Central memory CD8-positive, alpha-beta T cell (primary cell): ENCODE data around the gene TMEM45A.
"Not testable (repeated sequence)": the region's sequence is repeated elsewhere in the genome, so short reads cannot be mapped to it uniquely, and the experiment has no call there.

Experiments
- ATAC-seq: fragments of 150-1000 bp; cut with Tn5 transposase; replicated peaks from 2 replicates; pipeline ENCODE4 v1.10.0; 2022; ENCODE audit warnings: mild to moderate bottlenecking, moderate FRiP score, moderate number of reproducible peaks; ENCODE audit not compliant: poor library complexity, severe bottlenecking; ENCODE audit errors: extremely low read depth
- DNase-seq, 2 donors: peaks; one replicate each; pipeline ENCODE4 v3.0.0; 2021; ENCODE audit warnings: low spot score in 2 of 2
- H3K27ac Mint-ChIP-seq: one replicate; pipeline ENCODE4 v1.8.0; 2022; ENCODE audit warnings: low read depth, mild to moderate bottlenecking, moderate library complexity, mixed read lengths
- H3K27me3 Mint-ChIP-seq: one replicate; pipeline ENCODE4 v1.8.0; 2022; ENCODE audit warnings: mixed read lengths
- H3K36me3 Mint-ChIP-seq: one replicate; pipeline ENCODE4 v1.8.0; 2022; ENCODE audit warnings: mild to moderate bottlenecking, moderate library complexity, mixed read lengths; ENCODE audit not compliant: insufficient read depth
- H3K4me1 Mint-ChIP-seq: one replicate; pipeline ENCODE4 v1.8.0; 2022; ENCODE audit warnings: mixed read lengths
- H3K4me3 Mint-ChIP-seq: one replicate; pipeline ENCODE4 v1.8.0; 2022; ENCODE audit warnings: mild to moderate bottlenecking, moderate library complexity, mixed read lengths
- H3K9me3 Mint-ChIP-seq: one replicate; pipeline ENCODE4 v1.8.0; 2022; ENCODE audit warnings: mixed read lengths

Gene TMEM45A

DNA sequence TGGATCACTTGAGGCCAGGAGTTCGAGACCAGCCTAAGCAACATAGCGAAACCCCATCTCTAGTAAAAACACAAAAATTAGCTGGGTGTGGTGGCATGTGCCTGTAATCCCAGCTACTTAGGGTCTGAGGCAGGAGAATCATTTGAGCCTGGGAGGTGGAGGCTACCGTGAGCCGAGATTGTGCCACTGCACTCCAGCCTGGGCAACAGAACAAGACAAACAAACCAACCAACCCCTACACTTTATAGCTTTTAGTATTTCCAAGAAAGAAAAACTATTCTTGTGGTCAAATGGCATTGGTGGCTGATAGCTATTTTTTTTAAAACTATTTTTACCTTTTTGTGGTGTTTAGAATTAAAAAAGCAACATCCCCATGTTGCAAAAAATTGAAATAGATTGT lies 7.2 kb downstream of the TMEM45A start:
- H3K4me3 Mint-ChIP-seq, result no peak overlapping the region
- no peaks in the 10 kb centered on the region for H3K9me3 Mint-ChIP-seq
- DNase-seq (no peak), ATAC-seq (no peak)
- H3K27ac Mint-ChIP-seq, result no peak overlapping the region
- no peaks in the 10 kb centered on the region for H3K4me1 Mint-ChIP-seq
- H3K36me3 Mint-ChIP-seq, result no peaks in the 10 kb centered on the region
- peaks cover 74% of the 10 kb centered on the region for H3K27me3 Mint-ChIP-seq

DNA sequence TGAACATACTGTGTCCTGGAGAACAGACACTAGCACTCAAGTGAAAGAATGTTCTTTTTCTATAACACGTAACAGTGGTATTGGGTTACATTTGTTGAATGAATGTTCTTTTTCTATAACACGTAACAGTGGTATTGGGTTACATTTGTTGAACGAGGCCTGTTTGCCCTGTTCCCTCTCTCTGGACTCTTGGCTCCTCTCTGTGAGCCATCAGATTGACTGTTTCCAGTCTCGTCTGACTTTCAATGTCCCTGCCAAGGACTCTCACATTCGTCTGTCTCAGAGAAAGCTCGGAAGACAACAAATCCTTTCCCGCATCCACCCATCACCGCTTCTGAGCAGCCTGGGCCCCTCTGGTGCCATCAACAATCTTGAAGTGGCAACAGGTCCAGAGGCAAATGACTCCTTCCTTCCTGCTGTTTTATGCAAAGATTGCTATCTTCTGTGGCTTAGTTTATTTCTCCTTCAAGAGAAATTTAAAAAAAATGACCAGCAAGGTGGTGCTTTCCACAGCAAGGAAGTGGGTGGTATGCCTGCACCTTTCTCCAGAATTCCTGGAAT lies 8.0 kb downstream of the TMEM45A start:
- Mint-ChIP-seq H3K27ac (no peak overlapping the region), H3K36me3 (no peaks in the 10 kb centered on the region), H3K4me1 (no peaks in the 10 kb centered on the region), H3K4me3 (no peak overlapping the region), H3K27me3 (peaks cover 74% of the 10 kb centered on the region), H3K9me3 (no peaks in the 10 kb centered on the region)
- DNase-seq (no peak), ATAC-seq (no peak)

DNA sequence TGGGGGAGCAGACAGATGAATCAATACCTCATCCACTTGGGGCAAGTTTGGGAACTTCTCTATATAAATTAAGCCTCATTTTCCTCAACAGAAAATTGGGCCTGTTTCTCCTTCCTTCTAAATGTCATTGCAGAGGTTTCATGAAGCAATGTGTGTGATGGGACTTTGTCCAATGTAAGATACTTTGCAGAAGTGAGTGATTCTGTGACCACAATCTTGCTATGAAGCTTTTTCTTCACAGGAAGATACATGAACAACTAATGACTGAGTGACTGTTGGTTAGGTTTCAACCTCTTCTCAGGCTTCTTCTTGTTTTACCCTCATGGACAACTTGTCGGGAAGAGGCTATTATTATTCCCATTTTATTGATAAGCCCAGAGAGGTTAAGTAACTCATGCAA lies 11.0 kb downstream of the TMEM45A start:
- Mint-ChIP-seq H3K4me1 (no peaks in the 10 kb centered on the region), H3K27ac (no peak overlapping the region), H3K4me3 (no peak overlapping the region), H3K36me3 (no peaks in the 10 kb centered on the region), H3K27me3 (peaks cover 84% of the 10 kb centered on the region), H3K9me3 (no peaks in the 10 kb centered on the region)
- no peak for DNase-seq
- ATAC-seq, result no peak

DNA sequence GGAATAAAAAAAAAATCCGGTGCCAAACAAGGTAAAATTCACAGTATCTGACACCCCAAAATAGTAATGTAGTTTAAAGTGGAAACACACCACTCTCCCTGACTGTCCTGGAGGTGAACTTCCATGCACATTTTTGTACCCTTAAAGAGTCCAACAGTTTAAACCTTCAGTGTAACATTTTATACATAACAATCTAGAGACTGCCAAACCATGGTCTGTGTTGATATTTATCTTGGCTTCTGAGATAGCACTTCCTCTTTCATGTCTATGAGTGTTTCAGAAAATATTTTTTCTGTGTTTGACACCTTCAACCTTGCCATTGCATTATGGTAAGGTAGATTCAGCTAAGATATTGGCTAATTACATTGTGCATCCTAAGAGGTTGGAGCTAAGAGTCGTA lies 13.9 kb downstream of the TMEM45A start:
- Mint-ChIP-seq H3K9me3 (no peaks in the 10 kb centered on the region), H3K4me1 (no peaks in the 10 kb centered on the region), H3K27me3 (peaks cover 81% of the 10 kb centered on the region), H3K27ac (no peak overlapping the region), H3K4me3 (no peak overlapping the region), H3K36me3 (no peaks in the 10 kb centered on the region)
- no peak for DNase-seq
- no peak for ATAC-seq

DNA sequence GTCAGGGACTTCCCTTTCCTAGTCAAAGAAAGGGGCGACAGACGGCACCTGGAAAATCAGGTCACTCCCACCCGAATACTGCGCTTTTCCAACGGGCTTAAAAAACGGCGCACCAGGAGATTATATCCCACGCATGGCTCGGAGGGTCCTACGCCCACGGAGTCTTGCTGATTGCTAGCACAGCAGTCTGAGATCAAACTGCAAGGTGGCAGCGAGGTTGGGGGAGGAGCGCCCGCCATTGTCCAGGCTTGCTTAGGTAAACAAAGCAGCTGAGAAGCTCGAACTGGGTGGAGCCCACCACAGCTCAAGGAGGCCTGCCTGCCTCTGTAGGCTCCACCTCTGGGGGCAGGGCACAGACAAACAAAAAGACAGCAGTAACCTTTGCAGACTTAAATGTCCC lies 17.4 kb downstream of the TMEM45A start:
- H3K36me3 Mint-ChIP-seq, DNase-seq, H3K27ac Mint-ChIP-seq, H3K4me3 Mint-ChIP-seq, H3K9me3 Mint-ChIP-seq, ATAC-seq, H3K4me1 Mint-ChIP-seq: not testable (repeated sequence)
- peaks cover 50% of the 10 kb centered on the region for H3K27me3 Mint-ChIP-seq

DNA sequence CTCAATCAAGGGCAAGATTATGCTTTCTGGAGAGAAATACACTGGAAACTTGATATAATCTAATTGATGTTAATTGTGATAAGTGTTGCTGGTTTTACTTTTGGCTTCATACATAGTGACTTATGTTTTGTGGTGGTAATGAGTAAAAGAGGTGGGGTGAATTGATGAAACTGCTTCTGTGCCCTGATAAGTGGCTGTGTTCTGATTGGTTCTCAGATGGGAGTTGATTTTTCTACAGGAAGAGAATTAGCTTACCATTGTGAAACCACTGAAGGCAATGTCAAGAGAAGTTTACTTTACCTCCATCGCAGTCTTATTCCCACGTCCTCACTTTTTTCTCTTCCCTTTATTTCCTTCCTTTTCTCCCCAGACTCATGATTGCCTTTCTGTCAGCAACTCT lies 23.8 kb downstream of the TMEM45A start:
- ATAC-seq, result no peak
- DNase-seq, result no peak
- H3K9me3 Mint-ChIP-seq, result no peaks in the 10 kb centered on the region
- H3K4me1 Mint-ChIP-seq, result no peaks in the 10 kb centered on the region
- H3K27ac Mint-ChIP-seq, result no peak overlapping the region
- no peaks in the 10 kb centered on the region for H3K36me3 Mint-ChIP-seq
- H3K27me3 Mint-ChIP-seq, result no peaks in the 10 kb centered on the region
- no peak overlapping the region for H3K4me3 Mint-ChIP-seq

DNA sequence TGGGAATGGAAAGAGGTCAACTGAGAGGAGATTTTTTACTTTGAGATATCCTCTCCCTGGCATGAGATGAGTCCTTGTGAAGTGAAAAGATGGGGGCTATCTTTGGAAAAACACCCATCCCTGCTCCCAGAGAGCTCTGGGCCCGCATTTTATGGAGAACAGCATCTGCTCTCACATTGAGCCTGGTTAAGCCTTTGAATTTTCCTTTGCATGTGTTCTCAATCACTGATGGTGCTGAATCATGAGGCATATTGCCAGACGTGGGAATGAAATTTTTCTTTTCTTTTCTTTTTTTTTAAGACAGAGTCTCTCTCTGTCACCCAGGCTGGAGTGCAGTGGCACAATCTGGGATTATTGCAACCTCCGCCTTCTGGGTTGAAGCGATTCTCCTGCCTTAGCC lies 24.4 kb downstream of the TMEM45A start:
- Mint-ChIP-seq H3K9me3 (no peaks in the 10 kb centered on the region), H3K36me3 (no peaks in the 10 kb centered on the region), H3K27ac (no peak overlapping the region), H3K4me3 (no peak overlapping the region), H3K4me1 (no peaks in the 10 kb centered on the region), H3K27me3 (no peaks in the 10 kb centered on the region)
- no peak for DNase-seq
- no peak for ATAC-seq

DNA sequence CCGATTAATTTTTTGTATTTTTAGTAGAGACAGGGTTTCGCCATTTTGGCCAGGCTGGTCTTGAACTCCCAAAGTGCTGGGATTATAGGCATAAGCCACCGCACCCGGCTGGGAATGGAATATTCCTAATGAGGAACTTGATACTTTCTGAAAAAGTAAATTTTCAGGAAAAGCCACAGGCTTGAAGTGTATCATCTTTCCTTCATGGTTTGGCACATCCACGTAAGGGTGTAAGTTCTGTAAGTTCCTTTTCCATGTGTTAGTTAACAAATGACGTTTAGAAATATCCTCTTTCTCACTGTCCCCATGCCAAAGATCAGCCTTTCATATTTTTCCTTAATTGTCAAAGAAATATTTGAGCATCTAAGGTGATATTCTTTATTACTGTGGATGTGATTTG lies 24.9 kb downstream of the TMEM45A start:
- Mint-ChIP-seq H3K27me3 (no peaks in the 10 kb centered on the region), H3K9me3 (no peaks in the 10 kb centered on the region), H3K27ac (no peak overlapping the region), H3K36me3 (no peaks in the 10 kb centered on the region), H3K4me3 (no peak overlapping the region), H3K4me1 (no peaks in the 10 kb centered on the region)
- DNase-seq (no peak), ATAC-seq (no peak)

DNA sequence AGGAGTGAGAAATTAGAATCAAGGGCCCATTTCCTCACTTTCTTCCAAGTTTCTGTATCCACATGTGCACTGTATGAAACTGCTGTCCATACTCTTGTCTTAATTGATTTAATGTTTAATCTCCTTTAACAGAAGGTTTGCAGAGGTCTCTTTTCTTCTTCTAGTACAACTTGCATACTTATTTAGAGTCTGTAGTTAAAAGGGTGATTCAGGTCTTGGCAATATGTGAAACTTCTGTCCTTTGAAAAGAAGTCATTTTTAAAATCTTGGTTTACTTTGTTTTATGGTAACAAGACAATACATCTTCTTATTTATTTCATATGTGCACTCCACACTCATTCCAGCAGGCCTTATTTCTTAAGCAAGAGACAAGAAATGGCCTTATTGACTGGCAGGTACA lies 25.8 kb downstream of the TMEM45A start:
- ATAC-seq (no peak), DNase-seq (no peak)
- Mint-ChIP-seq H3K9me3 (no peaks in the 10 kb centered on the region), H3K27ac (no peak overlapping the region), H3K27me3 (no peaks in the 10 kb centered on the region), H3K4me1 (no peaks in the 10 kb centered on the region), H3K4me3 (no peak overlapping the region), H3K36me3 (no peaks in the 10 kb centered on the region)

DNA sequence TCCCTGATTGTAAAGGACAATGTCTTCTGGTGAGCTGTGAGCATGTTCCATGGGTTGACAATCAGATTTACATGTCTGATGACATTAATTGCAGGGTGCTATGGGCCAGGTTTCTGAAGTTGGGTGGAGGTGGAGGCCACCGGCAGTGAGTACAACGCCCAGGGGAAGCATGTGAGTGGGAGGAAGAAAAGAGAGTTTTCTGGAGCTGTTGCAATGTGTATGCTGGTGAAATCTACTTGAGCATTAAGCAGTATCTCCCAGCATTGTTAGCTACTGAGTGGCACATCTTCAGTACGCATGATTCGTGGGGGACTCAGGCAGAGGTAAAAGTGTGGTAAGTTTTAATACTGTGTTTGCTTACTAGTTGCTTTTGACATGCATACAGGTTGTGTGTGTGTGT lies 26.6 kb downstream of the TMEM45A start:
- DNase-seq (no peak), ATAC-seq (no peak)
- Mint-ChIP-seq H3K27me3 (peaks cover 6% of the 10 kb centered on the region), H3K4me1 (no peaks in the 10 kb centered on the region), H3K27ac (no peak overlapping the region), H3K36me3 (no peaks in the 10 kb centered on the region), H3K4me3 (no peak overlapping the region), H3K9me3 (no peaks in the 10 kb centered on the region)

DNA sequence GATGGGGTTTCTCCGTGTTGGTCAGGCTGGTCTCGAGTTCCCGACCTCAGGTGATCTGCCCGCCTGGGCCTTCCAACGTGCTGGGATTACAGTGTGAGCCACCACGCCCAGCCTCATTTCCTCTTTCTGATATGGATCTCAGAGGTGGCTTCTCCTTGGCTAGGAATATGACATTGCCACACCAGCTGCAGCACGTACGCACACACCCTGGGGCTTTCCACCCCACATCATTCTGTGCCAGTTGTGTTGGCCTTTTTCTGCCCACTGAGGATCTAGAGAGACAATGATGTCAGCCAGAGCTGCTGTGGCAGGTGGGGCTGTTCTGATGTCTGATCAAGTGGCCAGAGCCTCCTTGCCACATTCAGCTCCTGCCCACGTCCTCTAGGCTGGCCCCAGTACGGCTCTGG lies 29.0 kb downstream of the TMEM45A start:
- ATAC-seq (peak; percentile 24), DNase-seq (no peak)
- Mint-ChIP-seq H3K9me3 (no peaks in the 10 kb centered on the region), H3K4me3 (no peak overlapping the region), H3K27me3 (peaks cover 25% of the 10 kb centered on the region), H3K4me1 (no peaks in the 10 kb centered on the region), H3K36me3 (no peaks in the 10 kb centered on the region), H3K27ac (no peak overlapping the region)

DNA sequence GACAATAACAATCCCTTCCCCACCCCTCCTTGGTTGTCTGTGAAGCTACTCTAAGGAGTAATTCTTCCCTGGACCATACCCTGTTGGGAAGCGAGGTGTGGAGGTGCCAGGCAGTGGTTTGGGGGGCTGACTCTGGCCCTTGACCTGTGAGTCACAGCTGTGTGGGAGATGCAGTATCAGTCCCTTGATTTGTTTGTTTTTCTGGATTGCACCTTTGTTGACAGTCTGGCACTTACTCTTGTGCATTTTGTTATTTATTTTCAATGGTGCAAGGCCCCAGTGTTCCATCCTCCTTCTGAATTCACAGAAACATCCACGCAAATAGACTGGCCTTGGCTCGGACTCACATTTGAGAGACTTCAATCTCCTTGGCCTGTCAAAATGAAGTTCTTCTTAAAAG lies 29.7 kb downstream of the TMEM45A start:
- H3K27ac Mint-ChIP-seq, result no peak overlapping the region
- DNase-seq (no peak), ATAC-seq (no peak)
- no peaks in the 10 kb centered on the region for H3K36me3 Mint-ChIP-seq
- peaks cover 26% of the 10 kb centered on the region for H3K27me3 Mint-ChIP-seq
- no peaks in the 10 kb centered on the region for H3K4me1 Mint-ChIP-seq
- H3K4me3 Mint-ChIP-seq, result no peak overlapping the region
- no peaks in the 10 kb centered on the region for H3K9me3 Mint-ChIP-seq

DNA sequence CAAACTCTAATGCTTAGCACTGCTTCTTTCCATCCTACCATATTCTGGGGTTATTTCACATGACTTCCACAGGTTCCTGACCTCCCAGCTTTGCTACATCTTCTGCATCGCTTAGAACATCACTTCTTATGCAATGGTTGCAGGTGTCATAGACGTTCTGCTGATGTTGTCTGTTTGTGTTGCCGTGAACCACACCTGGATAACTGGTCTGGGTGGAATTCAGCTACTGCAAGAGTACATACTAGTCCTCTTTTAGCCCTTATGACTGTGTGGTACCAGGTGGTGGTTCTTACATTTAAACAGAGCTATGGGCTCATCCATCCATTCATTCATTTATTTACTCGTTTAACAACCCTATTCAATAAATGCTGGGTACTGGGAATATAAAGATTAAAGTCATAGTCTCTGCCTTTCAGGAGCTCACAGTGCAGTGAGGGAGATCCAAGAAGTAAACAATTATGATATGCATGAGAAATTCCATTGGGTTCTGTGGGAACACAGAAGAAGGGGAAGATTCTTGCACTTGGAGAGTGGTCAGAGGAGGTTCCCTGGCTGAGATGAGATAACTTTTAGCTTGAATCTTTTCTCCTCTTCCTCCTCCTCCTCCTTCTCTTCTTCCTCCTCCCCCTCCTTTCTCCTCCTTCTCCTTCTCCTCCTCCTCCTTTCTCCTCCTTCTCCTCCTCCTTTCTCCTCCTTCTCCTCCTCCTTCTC lies 30.8 kb downstream of the TMEM45A start:
- no peaks in the 10 kb centered on the region for H3K4me1 Mint-ChIP-seq
- no peaks in the 10 kb centered on the region for H3K9me3 Mint-ChIP-seq
- no peaks in the 10 kb centered on the region for H3K36me3 Mint-ChIP-seq
- ATAC-seq, result no peak
- DNase-seq, result no peak
- H3K27ac Mint-ChIP-seq, result no peak overlapping the region
- no peak overlapping the region for H3K4me3 Mint-ChIP-seq
- peaks cover 26% of the 10 kb centered on the region for H3K27me3 Mint-ChIP-seq
